HG02852 (cell line): Measurements from ENCODE around the gene CHAD.

Experiments used
- ATAC-seq: cut with Tn5 transposase; IDR thresholded peaks from one replicate; pipeline ENCODE4 v1.9.1; 2021; ENCODE audit warnings: mild to moderate bottlenecking, moderate library complexity; ENCODE audit not compliant: unreplicated experiment

The CHAD gene

DNA sequence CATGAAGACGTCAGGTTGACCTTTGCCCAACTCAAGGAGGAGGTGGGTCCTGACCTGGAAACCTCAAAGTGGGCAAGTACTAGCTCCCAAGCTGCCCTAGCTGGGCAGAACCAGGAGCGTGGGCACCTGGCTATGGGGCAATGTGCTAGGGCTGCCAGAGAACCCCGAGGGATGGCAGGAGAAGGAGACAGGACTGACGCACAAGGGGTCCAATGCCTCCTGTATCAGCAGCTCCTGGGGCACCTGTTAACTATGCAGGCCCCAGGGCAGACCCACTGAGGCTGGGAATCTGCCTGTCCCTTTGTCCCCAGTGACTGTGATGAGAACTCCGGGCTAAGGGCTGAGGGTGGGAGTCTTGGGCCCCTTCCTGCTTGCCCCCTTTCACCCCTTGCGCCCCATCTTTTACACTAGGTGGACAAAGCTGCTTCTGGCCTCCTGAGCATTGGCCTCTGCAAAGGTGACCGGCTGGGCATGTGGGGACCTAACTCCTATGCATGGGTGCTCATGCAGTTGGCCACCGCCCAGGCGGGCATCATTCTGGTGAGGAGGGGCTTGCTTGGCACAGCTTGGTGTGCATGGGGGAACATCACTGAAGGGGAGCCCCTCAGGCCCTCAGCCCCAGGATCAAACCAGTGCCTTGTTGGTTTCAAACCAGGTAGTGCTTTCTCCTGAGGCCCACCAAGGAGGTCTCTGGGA, 7.7 kb downstream of the CHAD start:
- no peak for ATAC-seq

DNA sequence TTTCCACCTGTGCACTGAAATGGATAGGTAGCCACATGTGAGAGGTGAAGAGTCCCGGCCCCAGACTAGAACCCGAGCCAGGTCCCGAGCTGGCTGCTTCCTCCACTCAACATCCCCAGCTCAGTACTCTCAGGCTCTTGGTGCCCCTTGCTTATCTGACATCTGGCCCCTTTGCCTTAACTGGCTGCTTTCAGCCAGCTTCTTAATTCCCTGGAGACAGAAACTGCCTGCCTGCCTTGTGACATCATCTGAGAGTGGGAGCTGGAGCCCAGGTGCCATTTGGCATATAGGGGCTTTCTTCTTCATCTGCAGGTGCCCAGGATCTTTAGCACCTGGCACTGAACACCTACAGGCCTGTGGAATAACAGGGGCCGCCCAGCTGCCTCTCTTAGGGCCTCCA, 8.9 kb downstream of the CHAD start:
- no peak for ATAC-seq

DNA sequence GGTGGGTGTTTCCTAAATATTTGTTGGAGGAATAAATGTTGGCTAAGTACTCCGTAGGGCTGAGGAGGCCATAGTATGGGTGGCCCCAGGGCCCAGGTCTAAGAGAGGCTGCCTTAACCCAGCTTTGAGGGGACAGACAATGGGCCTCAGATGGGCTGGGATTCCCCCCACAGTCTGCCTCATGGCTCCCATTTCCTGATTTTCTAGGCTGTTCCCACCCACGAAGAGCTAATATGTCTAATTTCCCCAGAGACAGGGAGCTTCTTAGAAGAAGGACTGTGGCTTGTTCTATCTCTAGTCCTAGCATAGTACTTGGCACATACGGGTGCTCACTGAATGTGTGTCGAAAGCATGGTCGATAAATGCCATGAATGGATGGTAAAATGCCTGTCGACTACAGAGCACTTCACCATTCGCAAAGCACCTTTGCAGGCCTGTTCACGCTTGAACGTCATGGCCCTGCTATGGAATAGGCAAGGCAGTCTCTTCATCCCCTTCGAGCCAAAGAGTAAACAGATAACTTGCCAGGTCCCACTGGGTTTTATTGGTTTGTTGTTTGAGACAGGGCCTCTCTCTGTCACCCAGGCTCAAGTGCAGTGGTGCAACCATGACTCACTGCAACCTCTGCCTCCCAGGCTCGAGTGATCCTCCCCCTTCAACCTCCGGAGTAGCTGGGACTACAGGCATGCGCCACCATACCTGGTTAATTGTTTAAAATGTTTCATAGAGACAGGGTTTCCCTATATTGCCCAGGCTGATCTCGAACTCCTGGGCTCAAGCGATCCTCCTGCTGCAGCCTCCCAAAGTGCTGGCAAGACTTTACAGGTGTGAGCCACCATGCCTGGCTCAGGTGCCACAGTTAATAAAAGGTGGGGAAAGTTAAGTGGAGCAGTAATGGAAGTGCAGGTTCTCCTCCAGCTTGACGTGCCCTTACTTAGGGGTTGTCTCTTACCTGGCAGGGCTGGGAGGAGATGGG, 9.7 kb downstream of the CHAD start:
- no peak for ATAC-seq

DNA sequence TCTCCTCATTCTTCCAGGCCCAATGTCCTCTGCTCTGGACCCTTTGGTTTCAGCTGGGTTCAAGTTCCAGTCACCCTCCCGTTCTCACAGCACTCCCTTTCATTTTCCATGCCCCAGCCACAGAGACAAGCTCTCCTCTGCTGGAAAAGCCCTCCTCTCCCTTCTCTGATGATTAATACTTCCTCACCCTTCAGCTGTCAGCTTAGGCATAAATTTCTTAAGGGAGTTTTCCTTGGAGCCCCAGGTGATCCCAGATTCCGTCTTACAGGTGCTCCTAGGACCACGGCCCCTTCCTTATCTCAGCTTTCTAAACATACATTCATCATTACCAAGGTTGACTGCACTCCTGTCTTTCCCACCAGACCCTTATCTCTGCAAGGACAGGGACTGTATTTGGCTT, 10.4 kb downstream of the CHAD start:
- ATAC-seq: no peak

DNA sequence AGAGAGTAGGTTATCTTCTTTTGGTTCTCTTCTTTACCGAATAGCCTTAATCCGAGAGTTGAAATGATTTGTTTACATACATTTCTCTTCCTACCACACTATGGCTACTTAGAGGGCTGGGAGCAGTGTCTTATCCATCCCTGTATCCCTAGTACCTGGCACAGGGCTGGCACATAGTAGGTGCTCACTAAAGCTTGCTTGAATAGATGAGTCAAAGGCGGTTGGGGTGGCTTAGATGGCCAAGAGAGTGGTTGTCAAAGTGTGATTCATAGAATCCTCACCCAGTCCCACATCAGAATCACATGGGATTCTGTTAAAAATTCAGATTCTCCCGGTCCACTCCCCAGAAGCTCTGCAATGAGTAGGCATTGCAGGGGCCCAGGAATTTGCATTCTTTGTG, 11.1 kb downstream of the CHAD start:
- ATAC-seq: no peak

DNA sequence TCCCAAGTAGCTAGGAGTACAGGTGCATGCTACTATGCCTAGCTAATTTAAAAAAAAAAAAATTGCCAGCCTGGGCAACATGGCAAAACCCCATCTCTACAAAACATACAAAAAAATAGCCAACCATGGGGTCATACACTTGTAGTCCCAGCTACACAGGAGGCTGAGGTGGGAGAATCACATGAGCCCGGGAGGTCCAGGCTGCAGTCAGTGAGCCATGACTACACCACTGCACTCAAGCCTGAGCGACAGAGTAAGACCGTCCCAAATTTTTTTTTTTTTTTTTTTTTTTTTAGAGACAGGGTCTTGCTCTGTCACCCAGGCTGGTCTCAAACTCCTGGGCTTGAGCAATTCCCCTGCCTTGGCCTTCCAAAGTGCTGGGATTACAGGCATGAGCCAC, 14.8 kb downstream of the CHAD start:
- ATAC-seq: no peak

DNA sequence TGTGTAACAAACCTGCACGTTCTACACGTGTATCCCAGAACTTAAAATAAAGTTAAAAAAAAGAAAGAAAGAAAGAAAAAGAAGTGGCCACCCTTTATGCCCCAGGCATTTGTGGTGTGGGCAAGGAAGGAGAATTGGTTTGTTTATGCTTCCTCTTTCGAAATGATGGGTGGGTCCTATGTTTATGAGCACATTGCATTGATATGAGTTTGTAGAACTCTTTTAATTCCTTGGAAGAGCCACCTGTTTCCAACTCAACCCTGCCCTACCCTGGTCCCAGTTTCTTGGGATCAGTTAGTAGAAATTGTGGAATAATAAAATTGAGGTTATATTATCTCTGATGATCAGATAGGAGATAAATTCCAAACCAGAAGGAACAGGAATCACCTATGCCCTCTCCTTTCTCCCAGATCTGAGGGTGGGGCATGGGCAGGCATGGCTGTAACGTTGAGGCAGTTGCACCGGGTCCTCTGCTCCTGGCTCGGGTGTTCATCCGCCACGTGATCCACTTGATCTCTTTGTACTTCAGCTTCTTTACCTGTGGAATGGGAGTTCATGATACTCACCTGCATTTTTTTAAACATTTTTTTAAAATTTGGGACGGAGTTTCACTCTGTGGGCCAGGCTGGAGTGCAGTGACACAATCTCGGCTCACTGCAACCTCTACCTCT, 15.9 kb downstream of the CHAD start:
- ATAC-seq: no peak

DNA sequence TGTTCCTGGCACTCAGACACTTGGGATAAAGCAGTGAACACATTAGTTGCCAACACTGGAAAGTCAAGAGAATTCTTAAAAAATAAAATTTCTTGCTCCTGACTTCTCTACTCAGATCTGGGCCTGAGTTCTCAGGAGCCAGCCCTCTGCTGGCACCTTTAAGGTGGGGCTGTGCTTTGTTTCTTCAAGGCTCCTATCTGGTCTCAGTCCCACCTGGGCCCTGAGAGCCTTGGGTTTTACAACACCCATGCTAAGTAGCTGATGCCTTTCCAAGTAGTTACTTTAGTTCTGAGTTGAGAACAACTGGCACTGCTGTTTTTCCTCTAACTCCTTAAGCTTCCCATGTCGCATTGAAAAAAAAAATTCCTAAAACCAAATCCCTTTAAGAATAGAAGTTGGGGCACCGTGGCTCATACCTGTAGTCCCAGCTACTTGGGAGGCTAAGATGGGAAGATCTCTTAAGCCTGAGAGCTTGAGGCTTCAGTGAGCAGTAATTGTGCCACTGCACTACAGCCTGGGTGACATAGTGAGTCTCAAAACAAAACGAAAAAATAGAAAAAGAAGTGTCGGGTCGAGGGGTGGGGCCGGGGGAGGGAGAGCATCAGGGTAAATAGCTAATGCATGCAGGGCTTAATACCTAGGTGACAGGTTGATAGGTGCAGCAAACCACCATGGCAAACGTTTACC, 16.6 kb downstream of the CHAD start:
- no peak for ATAC-seq

DNA sequence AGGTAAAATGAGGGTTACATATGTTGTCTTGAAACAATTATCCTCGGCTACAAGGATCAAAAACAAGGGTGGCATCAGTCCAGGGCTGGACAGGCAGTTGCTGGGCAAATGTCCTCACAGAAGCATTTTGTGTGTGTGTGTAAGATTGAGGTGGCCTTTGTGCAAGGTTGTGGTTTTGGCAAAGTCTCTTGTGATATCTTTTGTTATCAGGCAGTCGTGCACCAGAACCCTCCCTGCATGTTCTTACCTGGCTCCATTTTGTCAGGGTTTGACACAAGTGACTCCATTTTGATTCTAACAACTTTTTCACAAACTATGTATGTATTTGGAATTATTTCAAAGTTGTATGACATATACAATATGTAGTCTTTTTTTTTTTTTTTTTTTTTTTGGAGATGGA, 20.0 kb downstream of the CHAD start:
- ATAC-seq: no peak

DNA sequence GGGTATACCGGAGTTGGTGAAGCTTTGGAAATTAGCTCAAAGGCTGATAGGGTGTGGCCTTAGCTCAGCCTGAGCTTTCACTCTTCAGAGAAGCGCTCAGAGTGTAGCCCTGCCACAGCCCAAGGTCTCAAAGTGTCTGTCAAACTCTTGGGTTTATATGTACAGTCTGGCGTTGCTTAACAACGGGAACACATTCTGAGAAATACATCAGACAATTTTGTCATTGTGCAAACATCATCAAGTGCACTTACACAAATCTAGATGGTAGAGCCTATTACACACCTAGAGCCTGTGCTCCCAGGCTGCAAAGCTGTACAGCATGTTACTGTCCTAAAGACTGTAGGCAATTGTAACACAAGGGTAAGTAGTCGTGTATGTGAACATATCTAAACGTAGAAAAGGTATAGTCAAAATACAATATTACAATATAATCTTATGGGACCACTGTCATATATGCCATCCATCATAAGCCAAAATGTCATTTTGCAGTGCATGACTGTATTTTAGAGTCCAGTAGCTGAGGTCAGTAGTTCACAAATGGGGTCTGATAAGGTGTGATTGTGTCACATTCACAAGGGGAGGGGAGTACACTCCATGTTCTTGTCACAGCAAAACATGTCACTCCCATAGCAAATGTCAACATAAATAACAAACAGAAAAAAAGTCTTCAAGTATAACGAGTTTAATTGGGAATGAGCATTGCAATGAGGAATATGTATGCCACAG, 20.6 kb downstream of the CHAD start:
- no peak for ATAC-seq

DNA sequence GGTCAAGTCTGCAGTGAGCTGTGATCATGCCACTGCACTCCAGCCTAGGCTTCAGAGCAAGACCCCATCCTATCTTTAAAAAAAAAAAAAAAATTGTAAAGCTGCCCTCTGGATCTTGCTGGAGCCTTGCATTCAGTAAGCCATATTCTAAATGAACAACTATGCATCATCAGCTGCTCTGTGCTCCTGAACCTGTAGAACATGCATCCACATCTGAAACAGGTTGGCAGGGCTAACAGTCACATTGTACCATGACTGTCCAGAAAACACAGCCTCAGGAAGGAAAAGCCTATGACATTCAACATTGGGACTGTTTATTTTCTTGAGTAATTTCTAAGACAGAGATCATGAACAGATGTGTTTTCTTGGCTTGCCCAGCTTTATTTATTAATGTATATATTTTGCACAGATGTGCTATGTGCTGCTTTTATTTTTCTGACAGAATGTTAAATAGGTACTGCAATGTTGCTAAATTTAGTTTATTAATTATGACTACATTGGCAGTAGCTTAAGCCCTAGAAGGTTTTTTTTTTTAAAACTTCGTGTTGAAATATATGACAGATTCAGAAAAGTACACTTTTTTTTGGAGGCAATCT, 22.9 kb downstream of the CHAD start:
- ATAC-seq: no peak

DNA sequence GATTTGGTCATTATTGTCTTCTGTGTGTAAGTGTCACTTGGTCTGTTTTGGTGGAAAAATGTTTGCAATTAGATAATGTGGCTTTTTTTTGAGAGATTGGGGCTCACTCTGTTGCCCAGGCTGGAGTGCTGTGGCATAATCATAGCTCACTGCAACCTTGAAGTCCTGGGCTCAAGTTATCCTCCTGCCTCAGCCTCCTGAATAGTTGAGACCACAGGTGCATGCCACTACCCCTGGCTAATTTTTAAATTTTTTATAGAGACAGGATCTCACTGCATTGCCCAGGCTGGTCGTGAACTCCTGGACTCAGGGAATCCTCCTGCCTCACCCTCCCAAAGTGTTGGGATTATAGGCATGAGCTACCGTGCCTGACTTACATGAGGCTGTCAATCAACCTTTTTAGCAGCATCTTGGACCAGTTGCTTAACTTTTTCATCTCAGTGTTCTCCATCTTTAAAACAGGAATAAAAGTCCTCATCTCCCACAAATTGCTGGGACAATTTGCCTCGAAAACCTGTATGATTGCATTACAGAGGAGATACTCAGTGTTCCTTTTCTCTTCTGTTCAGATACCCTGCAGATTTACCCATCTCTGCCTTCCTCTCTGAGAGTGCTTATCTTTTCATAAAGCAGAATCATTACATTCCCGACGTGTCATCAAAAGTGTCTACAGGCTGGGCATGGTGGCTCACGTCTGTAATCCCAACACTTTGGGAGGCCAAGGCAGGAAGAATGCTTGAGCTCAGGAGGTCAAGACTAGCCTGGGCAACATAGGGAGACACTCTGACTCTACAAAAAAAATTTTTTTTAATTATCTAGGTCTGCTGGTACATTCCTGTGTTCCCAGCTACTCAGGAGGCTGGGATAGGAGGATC, 23.6 kb downstream of the CHAD start:
- ATAC-seq: no peak

DNA sequence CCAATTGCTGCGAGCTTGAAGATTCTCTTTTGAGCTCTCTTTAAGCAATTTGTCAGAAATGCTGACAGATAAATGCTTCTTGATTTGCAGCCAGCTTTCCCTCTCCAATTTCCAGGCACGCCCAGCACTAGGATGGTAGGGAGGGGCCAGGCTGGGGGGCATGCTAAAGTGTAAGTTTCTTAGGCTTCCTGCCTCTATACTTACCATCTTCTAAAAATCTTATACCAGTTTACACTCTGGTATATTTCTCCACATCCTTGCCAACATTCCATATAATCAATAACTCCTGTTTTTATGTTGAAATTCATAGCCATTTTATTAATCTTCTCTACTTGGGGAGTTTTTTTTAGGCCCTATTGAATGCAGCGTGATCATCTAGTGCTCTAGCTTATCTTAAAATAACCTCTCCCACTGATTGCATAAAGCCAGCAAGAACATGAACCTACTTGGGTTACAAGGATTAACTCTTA, 25.1 kb downstream of the CHAD start:
- no peak for ATAC-seq

DNA sequence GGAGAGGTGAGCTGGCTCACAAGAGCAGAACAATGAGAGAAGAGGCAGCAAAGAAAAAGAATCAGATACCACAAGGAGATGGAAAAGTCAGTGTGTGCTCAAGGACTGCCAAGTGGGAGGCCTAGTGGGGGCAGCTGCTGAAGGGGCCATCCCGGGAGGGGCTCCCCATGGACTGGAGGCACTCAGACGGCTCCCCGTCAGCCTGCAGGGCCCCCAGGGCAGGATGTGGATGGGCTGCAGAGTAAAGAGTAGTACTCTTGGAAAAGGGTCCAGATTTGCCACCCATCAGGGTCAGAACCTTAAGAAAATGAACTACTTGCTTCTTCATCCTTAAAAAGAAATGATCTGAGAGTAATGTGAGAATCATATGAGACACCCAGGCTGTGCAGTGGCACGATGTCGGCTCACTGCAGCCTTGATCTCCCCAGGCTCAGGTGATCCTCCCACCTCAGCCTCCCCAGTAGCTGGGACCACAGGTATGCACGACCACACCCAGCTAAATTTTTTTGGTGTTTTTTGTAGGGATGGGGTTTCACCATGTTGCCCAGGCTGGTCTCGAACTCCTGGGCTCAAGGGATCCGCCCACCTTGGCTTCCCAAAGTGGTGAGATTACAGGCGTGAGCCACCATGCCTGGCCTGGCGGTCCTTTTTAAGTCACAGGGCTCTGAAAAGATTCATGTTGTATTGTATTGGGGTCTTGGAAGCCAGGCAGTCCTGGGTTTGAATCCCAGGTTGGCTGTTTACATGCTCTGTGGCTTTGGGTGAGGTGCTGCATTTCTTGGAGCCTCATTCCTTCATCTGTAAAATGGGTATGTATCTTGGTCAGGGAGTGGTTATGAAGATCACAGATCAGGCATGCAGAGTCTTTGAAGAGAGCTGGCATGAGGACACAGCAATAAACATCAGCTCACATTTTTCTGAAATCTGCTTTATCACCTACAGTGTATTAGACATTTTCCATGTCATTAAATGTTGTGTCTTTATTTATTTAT, 27.5 kb downstream of the CHAD start:
- ATAC-seq: no peak

DNA sequence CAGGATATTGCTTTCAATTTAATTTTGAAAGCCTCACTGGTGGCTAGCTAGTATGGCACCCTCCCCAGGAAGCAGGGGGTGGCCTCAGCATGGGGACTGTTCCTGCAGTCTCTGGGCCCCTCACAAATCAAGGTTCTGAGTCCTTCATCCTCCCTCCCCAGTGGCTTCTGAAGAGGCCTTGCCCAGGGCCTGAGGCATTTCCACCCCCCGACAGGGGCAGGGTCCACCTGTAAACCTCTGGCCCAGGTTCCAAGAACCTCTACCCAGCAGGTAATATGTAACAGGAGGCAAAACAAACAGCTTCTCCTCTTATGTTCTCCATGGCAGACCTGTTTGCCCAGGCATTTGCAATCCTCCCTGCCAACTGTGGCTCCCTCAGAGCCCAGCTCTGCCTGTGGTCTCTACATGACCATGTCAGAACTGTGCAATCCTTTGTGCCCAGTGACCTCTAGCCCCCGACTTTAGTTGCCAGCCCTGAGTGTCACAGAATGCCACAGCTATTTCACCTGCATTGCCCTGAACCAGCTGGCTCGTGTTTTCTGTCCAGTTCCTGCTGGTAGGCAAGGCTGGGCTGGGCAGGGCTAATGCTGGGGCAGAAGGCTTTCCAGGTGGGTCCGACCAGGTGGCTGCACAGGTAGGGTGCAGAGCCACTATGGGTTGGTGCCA, 28.4 kb downstream of the CHAD start:
- no peak for ATAC-seq

DNA sequence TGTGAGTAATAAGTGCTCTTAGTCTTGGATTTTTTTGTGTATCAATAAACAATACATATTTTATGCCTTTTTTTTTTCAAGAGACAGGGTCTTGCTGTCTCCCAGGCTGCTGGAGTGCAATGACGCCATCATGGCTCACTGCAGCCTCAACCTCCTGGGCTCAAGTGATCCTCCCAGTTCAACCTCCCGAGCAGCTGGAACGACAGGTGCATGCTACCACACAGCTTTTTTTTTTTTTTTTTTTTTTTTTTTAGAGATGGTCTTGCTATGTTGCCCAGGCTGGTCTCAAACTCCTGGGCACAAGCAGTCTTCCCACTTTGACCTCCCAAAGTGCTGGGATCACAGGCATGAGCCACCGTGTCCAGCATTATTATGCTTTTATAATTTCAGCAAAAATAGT, 29.7 kb downstream of the CHAD start:
- no peak for ATAC-seq

DNA sequence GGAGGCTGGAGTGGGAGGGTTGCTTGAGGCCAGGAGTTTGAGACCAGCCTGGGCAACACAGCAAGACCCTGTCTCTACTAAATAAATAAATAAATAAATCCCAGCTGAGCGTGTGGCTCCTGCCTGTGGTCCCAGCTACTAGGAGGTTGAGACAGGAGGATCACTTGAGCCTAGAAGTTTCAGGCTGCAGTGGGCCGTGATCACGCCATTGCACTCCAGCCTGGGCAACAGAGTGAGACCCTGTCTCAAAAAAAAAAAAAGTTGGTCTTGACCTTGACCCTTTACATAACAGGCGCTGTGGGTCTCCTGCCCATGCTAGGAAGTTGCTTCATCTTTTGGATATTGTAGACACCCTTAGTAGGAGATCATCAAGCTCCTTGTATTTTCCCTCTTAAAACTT, 31.3 kb downstream of the CHAD start:
- no peak for ATAC-seq
